Fibroblast of peridontal ligament (primary cell): Measurements from ENCODE around the gene ANKMY1.

Source experiments
- DNase-seq: peaks from one replicate; pipeline ENCODE4 v3.0.0-alpha.2; 2010; ENCODE audit errors: extremely low read depth

The ANKMY1 gene

GRCh38 chr2:240594511-240595380, 37.0 kb upstream of the ANKMY1 start:
- no peak for DNase-seq

- no peak for DNase-seq
These were observed 36.1 kb upstream of the ANKMY1 start for GRCh38 chr2:240593703-240594451.

GRCh38 chr2:240593026-240593702, 35.4 kb upstream of the ANKMY1 start:
- no peak for DNase-seq

GRCh38 chr2:240591784-240592183, 34.0 kb upstream of the ANKMY1 start:
- no peak for DNase-seq

GRCh38 chr2:240591226-240591625, 33.4 kb upstream of the ANKMY1 start:
- DNase-seq, result no peak

- DNase-seq, result no peak
These were observed 32.9 kb upstream of the ANKMY1 start for GRCh38 chr2:240590681-240591111.

GRCh38 chr2:240589850-240590525, 32.2 kb upstream of the ANKMY1 start:
- DNase-seq, result no peak

- no peak for DNase-seq
These were observed 31.6 kb upstream of the ANKMY1 start for GRCh38 chr2:240589375-240589774.

- DNase-seq, result no peak
These were observed 30.9 kb upstream of the ANKMY1 start for GRCh38 chr2:240588669-240589068.

GRCh38 chr2:240588006-240588655, 30.3 kb upstream of the ANKMY1 start:
- no peak for DNase-seq

GRCh38 chr2:240586919-240587800, 29.4 kb upstream of the ANKMY1 start:
- no peak for DNase-seq

GRCh38 chr2:240586198-240586918, 28.6 kb upstream of the ANKMY1 start, which contains the start of gene CAPN10:
TSS of gene CAPN10 (plus strand) at chr2:240586734. CDS start at chr2:240586912, 178 bp downstream.
- DNase-seq, result peak; percentile 89

GRCh38 chr2:240585681-240586197, 28.0 kb upstream of the ANKMY1 start:
- no peak for DNase-seq

GRCh38 chr2:240585101-240585500, 27.3 kb upstream of the ANKMY1 start:
- DNase-seq, result no peak

- no peak for DNase-seq
These were observed 26.8 kb upstream of the ANKMY1 start for GRCh38 chr2:240584486-240585031.

- DNase-seq, result no peak
These were observed 26.0 kb upstream of the ANKMY1 start for GRCh38 chr2:240583774-240584173.

- no peak for DNase-seq
These were observed 25.0 kb upstream of the ANKMY1 start for GRCh38 chr2:240582781-240583180.

GRCh38 chr2:240581811-240582210, 24.0 kb upstream of the ANKMY1 start:
- DNase-seq, result no peak
